Measurements from ENCODE around the gene MRPL39. TPM values are rescaled to one million over a fixed set of nuclear protein-coding genes. Genes with fewer than 3 reads are reported as not detected.

The MRPL39 gene
- polyA plus RNA-seq, 1 experiment: 37.0 TPM

GRCh38 chr21:25558123-25558522 lies 49.2 kb downstream of the MRPL39 start:
- ChIA-PET POLR2A (interaction anchor here (0.9 kb wide), 1 partner anchor 10 kb away, joined by 3 read pairs; no protein-coding TSS in a partner anchor), CTCF (no interaction called here)
- Histone ChIP-seq H3K4me3 (ENCODE audit: low read depth, low read length) (no peak overlapping the region), H3K9me3 (ENCODE audit: control insufficient read depth, insufficient read depth, low read length) (no peaks in the 10 kb centered on the region), H3K27me3 (ENCODE audit: control insufficient read depth, insufficient read depth, low read length) (no peaks in the 10 kb centered on the region), H3K27ac (ENCODE audit: low read depth, low read length) (no peak overlapping the region)
- TF ChIP-seq, protein P1, sequence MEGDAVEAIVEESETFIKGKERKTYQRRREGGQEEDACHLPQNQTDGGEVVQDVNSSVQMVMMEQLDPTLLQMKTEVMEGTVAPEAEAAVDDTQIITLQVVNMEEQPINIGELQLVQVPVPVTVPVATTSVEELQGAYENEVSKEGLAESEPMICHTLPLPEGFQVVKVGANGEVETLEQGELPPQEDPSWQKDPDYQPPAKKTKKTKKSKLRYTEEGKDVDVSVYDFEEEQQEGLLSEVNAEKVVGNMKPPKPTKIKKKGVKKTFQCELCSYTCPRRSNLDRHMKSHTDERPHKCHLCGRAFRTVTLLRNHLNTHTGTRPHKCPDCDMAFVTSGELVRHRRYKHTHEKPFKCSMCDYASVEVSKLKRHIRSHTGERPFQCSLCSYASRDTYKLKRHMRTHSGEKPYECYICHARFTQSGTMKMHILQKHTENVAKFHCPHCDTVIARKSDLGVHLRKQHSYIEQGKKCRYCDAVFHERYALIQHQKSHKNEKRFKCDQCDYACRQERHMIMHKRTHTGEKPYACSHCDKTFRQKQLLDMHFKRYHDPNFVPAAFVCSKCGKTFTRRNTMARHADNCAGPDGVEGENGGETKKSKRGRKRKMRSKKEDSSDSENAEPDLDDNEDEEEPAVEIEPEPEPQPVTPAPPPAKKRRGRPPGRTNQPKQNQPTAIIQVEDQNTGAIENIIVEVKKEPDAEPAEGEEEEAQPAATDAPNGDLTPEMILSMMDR (IDR thresholded peaks at IDR 0.05; ENCODE audit: low read depth, low read length): no peak
- DNase-seq (ENCODE audit: low read depth, low spot score): no peak

GRCh38 chr21:25557180-25557579 lies 50.1 kb downstream of the MRPL39 start:
- no peak overlapping the region for H3K4me3 ChIP-seq (ENCODE audit: low read depth, low read length)
- TF ChIP-seq, protein P1 (IDR thresholded peaks at IDR 0.05; ENCODE audit: low read depth, low read length): no peak
- ChIA-PET CTCF (interaction anchor here (0.6 kb wide), 1 partner anchor 1074 kb away, joined by 3 read pairs; no protein-coding TSS in a partner anchor), POLR2A (no interaction called here)
- DNase-seq (ENCODE audit: low read depth, low spot score): no peak
- H3K9me3 ChIP-seq (ENCODE audit: control insufficient read depth, insufficient read depth, low read length): no peaks in the 10 kb centered on the region
- H3K27me3 ChIP-seq (ENCODE audit: control insufficient read depth, insufficient read depth, low read length): no peaks in the 10 kb centered on the region
- no peak overlapping the region for H3K27ac ChIP-seq (ENCODE audit: low read depth, low read length)

- H3K4me3 ChIP-seq (ENCODE audit: low read depth, low read length): no peak overlapping the region
- H3K27ac ChIP-seq (ENCODE audit: low read depth, low read length): no peak overlapping the region
- DNase-seq (ENCODE audit: low read depth, low spot score): no peak
- CTCF ChIA-PET: no interaction called here
- no peaks in the 10 kb centered on the region for H3K27me3 ChIP-seq (ENCODE audit: control insufficient read depth, insufficient read depth, low read length)
- POLR2A ChIA-PET: no interaction called here
- H3K9me3 ChIP-seq (ENCODE audit: control insufficient read depth, insufficient read depth, low read length): no peaks in the 10 kb centered on the region
- TF ChIP-seq, protein P1 (IDR thresholded peaks at IDR 0.05; ENCODE audit: low read depth, low read length): no peak
Observed at GRCh38 chr21:25556091-25556490, 51.2 kb downstream of the MRPL39 start.

GRCh38 chr21:25555492-25555891 lies 51.8 kb downstream of the MRPL39 start:
- Histone ChIP-seq H3K27me3 (ENCODE audit: control insufficient read depth, insufficient read depth, low read length) (no peaks in the 10 kb centered on the region), H3K27ac (ENCODE audit: low read depth, low read length) (no peak overlapping the region), H3K9me3 (ENCODE audit: control insufficient read depth, insufficient read depth, low read length) (no peaks in the 10 kb centered on the region), H3K4me3 (ENCODE audit: low read depth, low read length) (no peak overlapping the region)
- DNase-seq (ENCODE audit: low read depth, low spot score): no peak
- CTCF ChIA-PET: no interaction called here
- POLR2A ChIA-PET: no interaction called here
- TF ChIP-seq, protein P1 (IDR thresholded peaks at IDR 0.05; ENCODE audit: low read depth, low read length): no peak

GRCh38 chr21:25552856-25553255 lies 54.4 kb downstream of the MRPL39 start:
- TF ChIP-seq, protein P1 (IDR thresholded peaks at IDR 0.05; ENCODE audit: low read depth, low read length): no peak
- no peak for DNase-seq (ENCODE audit: low read depth, low spot score)
- POLR2A ChIA-PET: interaction anchor here (0.7 kb wide), 1 partner anchor 180 kb away, joined by 3 read pairs; no protein-coding TSS in a partner anchor
- Histone ChIP-seq H3K27ac (ENCODE audit: low read depth, low read length) (no peak overlapping the region), H3K4me3 (ENCODE audit: low read depth, low read length) (no peak overlapping the region), H3K9me3 (ENCODE audit: control insufficient read depth, insufficient read depth, low read length) (no peaks in the 10 kb centered on the region), H3K27me3 (ENCODE audit: control insufficient read depth, insufficient read depth, low read length) (no peaks in the 10 kb centered on the region)
- CTCF ChIA-PET: no interaction called here

Data from AG04450 (cell line).